ENCODE data around the gene CD22. TPM values are rescaled to one million over a fixed set of nuclear protein-coding genes. Genes with fewer than 3 reads are reported as not detected.

Gene CD22
- total and polyA plus RNA-seq, 10 of the 15 experiments (the other 5 are each of a cell fraction or from before 2014, with no cell fraction given) = 23.0 to 344 (median 181) TPM

DNA sequence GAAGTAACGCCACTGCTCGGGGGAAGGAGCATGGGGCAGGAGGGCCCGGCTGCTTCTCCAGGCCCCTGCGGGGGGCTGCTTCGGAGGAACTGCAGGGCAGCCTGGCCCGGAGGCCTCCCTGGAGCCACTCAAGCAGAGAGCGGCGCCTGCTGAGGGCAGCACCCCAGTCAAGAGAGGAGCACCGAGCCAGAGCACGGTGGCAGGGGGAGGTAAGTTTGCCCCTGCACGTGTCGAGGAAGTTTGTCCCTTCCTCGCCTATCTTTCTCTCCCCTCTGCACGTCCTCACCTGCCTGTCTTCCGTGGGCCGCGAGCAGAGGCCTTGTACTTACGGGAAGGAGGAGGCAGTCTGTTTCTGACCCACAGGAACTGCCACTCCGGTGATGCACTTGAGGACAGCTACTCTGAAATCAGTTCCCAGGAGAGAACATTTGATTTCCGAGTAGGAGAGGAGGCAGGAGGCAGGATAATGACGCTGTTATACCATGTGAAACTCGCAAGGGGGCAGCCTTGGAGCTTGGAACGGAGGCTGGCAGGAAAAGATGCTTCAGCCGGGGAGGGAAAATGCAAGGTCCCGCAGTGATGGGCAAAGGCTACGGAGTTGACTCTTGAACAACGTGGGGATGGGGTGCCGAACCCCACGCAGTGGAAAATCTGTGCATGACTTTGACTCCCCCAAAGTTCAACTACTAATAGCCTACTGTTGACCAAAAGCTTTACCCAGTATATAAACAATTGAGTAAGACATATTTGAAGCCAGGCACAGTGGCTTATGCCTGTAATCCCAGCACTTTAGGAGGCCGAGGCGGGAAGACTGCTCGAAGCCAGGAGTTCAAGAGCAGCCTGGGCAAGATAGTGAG, 23.7 kb downstream of the CD22 start (continued):
- TF ChIP-seq ZBTB40 (IDR thresholded peaks at IDR 0.05; ENCODE audit: borderline replicate concordance) (no peak), POU2F2 (IDR thresholded peaks at IDR 0.05; ENCODE audit: borderline replicate concordance, low read depth, low read length) (peak; percentile 67; the same call in 1 of the 3 replicates), RELA (IDR thresholded peaks at IDR 0.05; ENCODE audit: borderline replicate concordance, partially characterized antibody) (no peak), BCL3 (IDR thresholded peaks at IDR 0.05; ENCODE audit: borderline replicate concordance, insufficient read depth, low read depth, low read length, poor library complexity, severe bottlenecking) (peak; percentile 32), CBX5 (IDR thresholded peaks at IDR 0.05; ENCODE audit: low read depth) (no peak), IRF3 (IDR thresholded peaks at IDR 0.05) (no peak), USF2 (IDR thresholded peaks at IDR 0.05; ENCODE audit: borderline replicate concordance, low read depth, low read length) (no peak), IRF4 (IDR thresholded peaks at IDR 0.05; ENCODE audit: low read depth, low read length) (peak; percentile 61; the same call in 1 of the 2 replicates), SUZ12 (IDR thresholded peaks at IDR 0.05; ENCODE audit: unreplicated experiment) (no peak), NRF1 (conservative IDR thresholded peaks at IDR 0.05; ENCODE audit: low read depth, low read length) (no peak), CEBPB (IDR thresholded peaks at IDR 0.05; ENCODE audit: borderline replicate concordance in 1 of 2, low read depth in 2 of 2, low read length in 2 of 2) (no peak), BRCA1 (IDR thresholded peaks at IDR 0.05; ENCODE audit: low read depth, low read length) (no peak), TCF3 (IDR thresholded peaks at IDR 0.05; ENCODE audit: borderline replicate concordance, insufficient read depth, low read depth, low read length) (no peak), EED (IDR thresholded peaks at IDR 0.05; ENCODE audit: low read depth) (peak; percentile 77), ZNF207 (IDR thresholded peaks at IDR 0.05; ENCODE audit: borderline replicate concordance) (0 out of 2 replicates have a peak, but pooled peaks have one; percentile 55), MTA2 (IDR thresholded peaks at IDR 0.05; ENCODE audit: low read depth) (peak; percentile 24; the same call in 1 of the 2 replicates), NFXL1 (IDR thresholded peaks at IDR 0.05; ENCODE audit: borderline replicate concordance) (no peak), TCF7 (IDR thresholded peaks at IDR 0.05; ENCODE audit: borderline replicate concordance) (no peak), SMAD5 (IDR thresholded peaks at IDR 0.05; ENCODE audit: low read depth) (no peak)
